IMR-90 (cell line): ENCODE data around the gene STUB1. TPM values are rescaled to one million over a fixed set of nuclear protein-coding genes. Genes with fewer than 3 reads are reported as not detected.

ENCODE experiments used
- ATAC-seq: fragments of 200-7000 bp; cut with Tn5 transposase; 2 replicates; pipeline ENCODE4 v1.9.1; 2020; ENCODE audit warnings: low read depth, mild to moderate bottlenecking, moderate library complexity
- BruUV-seq: library from RNA; stranded (reverse); fragments of 400-500 nt; replicated peaks from 2 replicates; lab custom pipeline; 2021; lab: Mats Ljungman, UMichigan
- CTCF ChIA-PET: fragments of 300-600 bp; formaldehyde crosslinking; extraction: SDS; loops from one replicate; lab custom pipeline; 2021; ENCODE audit warnings: antibody characterized with exemption; lab: Yijun Ruan, JAX
- POLR2A ChIA-PET: fragments of 300-600 bp; sonication (Branson Sonifier 250); formaldehyde crosslinking; loops from one replicate; lab custom pipeline; 2022; ENCODE audit warnings: antibody characterized with exemption; ENCODE audit not compliant: unreplicated experiment; lab: Charles Lee
- DNase-seq: peaks from one replicate; pipeline ENCODE4 v3.0.0; 2013
- H2AFZ ChIP-seq: replicated peaks from 2 replicates; pipeline ENCODE3; 2013; ENCODE audit warnings: low read length, mild to moderate bottlenecking; ENCODE audit not compliant: poor library complexity
- H2AK5ac ChIP-seq: 2 replicates; pipeline ENCODE4 v1.6.1; 2013; ENCODE audit warnings: low read depth, low read length, inconsistent platforms
- H2AK9ac ChIP-seq: replicated peaks from 2 replicates; pipeline ENCODE3; 2013; ENCODE audit warnings: mild to moderate bottlenecking, low read depth, low read length, moderate library complexity; ENCODE audit not compliant: poor library complexity
- H2BK120ac ChIP-seq: 2 replicates; pipeline ENCODE4 v1.6.1; 2013; ENCODE audit warnings: low read depth, low read length, inconsistent platforms
- H2BK15ac ChIP-seq: 3 replicates; pipeline ENCODE4 v1.6.1; 2013; ENCODE audit warnings: low read depth, low read length, inconsistent platforms
- H2BK20ac ChIP-seq: 2 replicates; pipeline ENCODE4 v1.6.1; 2013; ENCODE audit warnings: low read depth, mild to moderate bottlenecking, inconsistent platforms, low read length, moderate library complexity
- H2BK5ac ChIP-seq: 2 replicates; pipeline ENCODE4 v1.6.1; 2013; ENCODE audit warnings: mild to moderate bottlenecking, low read depth, low read length, inconsistent platforms; ENCODE audit not compliant: poor library complexity, severe bottlenecking
- H3K14ac ChIP-seq: replicated peaks from 2 replicates; pipeline ENCODE4 v1.6.1; 2013; ENCODE audit warnings: low read depth, low read length, inconsistent platforms
- H3K18ac ChIP-seq: 2 replicates; pipeline ENCODE4 v1.6.1; 2013; ENCODE audit warnings: low read depth, low read length, control low read depth
- H3K23ac ChIP-seq: 2 replicates; pipeline ENCODE4 v1.6.1; 2013; ENCODE audit warnings: low read depth, low read length, inconsistent platforms
- H3K27ac ChIP-seq: 2 replicates; pipeline ENCODE4 v1.5.1; 2013; ENCODE audit warnings: mild to moderate bottlenecking, control low read depth, low read length; ENCODE audit not compliant: insufficient read depth
- H3K27me3 ChIP-seq: 2 replicates; pipeline ENCODE4 v1.6.1; 2013; ENCODE audit warnings: low read length; ENCODE audit not compliant: control insufficient read depth, insufficient read depth
- H3K36me3 ChIP-seq: 2 replicates; pipeline ENCODE4 v1.6.1; 2013; ENCODE audit warnings: low read length, mixed read lengths; ENCODE audit not compliant: control insufficient read depth, insufficient read depth
- H3K4ac ChIP-seq: 2 replicates; pipeline ENCODE4 v1.6.1; 2013; ENCODE audit warnings: low read depth, low read length, inconsistent platforms
- H3K4me1 ChIP-seq: 2 replicates; pipeline ENCODE4 v1.6.1; 2013; ENCODE audit warnings: low read length, mixed read lengths; ENCODE audit not compliant: control insufficient read depth, insufficient read depth
- H3K4me2 ChIP-seq: 2 replicates; pipeline ENCODE4 v1.6.1; 2013; ENCODE audit warnings: low read depth, mild to moderate bottlenecking, control low read depth, low read length, moderate library complexity
- H3K4me3 ChIP-seq: 2 replicates; pipeline ENCODE4 v1.5.1; 2013; ENCODE audit warnings: low read depth, mild to moderate bottlenecking, control low read depth, low read length, moderate library complexity; ENCODE audit not compliant: insufficient read depth
- H3K56ac ChIP-seq: 2 replicates; pipeline ENCODE4 v1.6.1; 2013; ENCODE audit warnings: low read length, inconsistent platforms; ENCODE audit not compliant: insufficient read depth; ENCODE audit errors: extremely low read depth
- H3K79me1 ChIP-seq, 2 experiments: 2 replicates each; pipeline ENCODE4 v1.6.1; 2013; ENCODE audit warnings: low read length in 2 of 2, inconsistent platforms in 1 of 2, low read depth in 1 of 2
- H3K9ac ChIP-seq: 2 replicates; pipeline ENCODE4 v1.6.1; 2013; ENCODE audit warnings: low read depth, low read length, control low read depth
- H3K9me1 ChIP-seq: 2 replicates; pipeline ENCODE4 v1.6.1; 2013; ENCODE audit warnings: low read length, inconsistent platforms; ENCODE audit not compliant: insufficient read depth
- H3K9me3 ChIP-seq: 2 replicates; pipeline ENCODE4 v1.6.1; 2013; ENCODE audit warnings: low read length; ENCODE audit not compliant: control insufficient read depth, insufficient read depth
- H4K20me1 ChIP-seq: 2 replicates; pipeline ENCODE4 v1.6.1; 2013; ENCODE audit warnings: low read length, inconsistent platforms; ENCODE audit not compliant: insufficient read depth
- H4K5ac ChIP-seq: 2 replicates; pipeline ENCODE4 v1.6.1; 2013; ENCODE audit warnings: mild to moderate bottlenecking, low read depth, low read length, control low read depth
- H4K8ac ChIP-seq, 2 experiments: 2 replicates each; pipeline ENCODE4 v1.6.1; 2013; ENCODE audit warnings: low read depth in 2 of 2, low read length in 2 of 2, control low read depth in 1 of 2, inconsistent platforms in 1 of 2
- H4K91ac ChIP-seq: 2 replicates; pipeline ENCODE4 v1.6.1; 2013; ENCODE audit warnings: low read depth, low read length, inconsistent platforms; ENCODE audit not compliant: insufficient read depth
- CEBPB ChIP-seq: IDR thresholded peaks from 2 replicates; pipeline ENCODE4 v1.6.1; 2012; ENCODE audit warnings: low read depth, low read length, improper control_type of control experiment
- CTCF ChIP-seq: conservative IDR thresholded peaks from 2 replicates; pipeline ENCODE4 v1.5.1; 2012; ENCODE audit warnings: mild to moderate bottlenecking, low read depth, low read length, improper control_type of control experiment
- ELK1 ChIP-seq: fragments of 150-350 bp; IDR thresholded peaks from 2 replicates; pipeline ENCODE4 v1.6.1; 2016; ENCODE audit warnings: low read depth, mild to moderate bottlenecking, low read length, moderate library complexity, borderline replicate concordance
- FOS ChIP-seq: fragments of 150-350 bp; IDR thresholded peaks from 2 replicates; pipeline ENCODE4 v1.6.1; 2016; ENCODE audit warnings: low read depth, low read length
- MAFK ChIP-seq: IDR thresholded peaks from 2 replicates; pipeline ENCODE4 v1.6.1; 2012; ENCODE audit warnings: low read depth, low read length, improper control_type of control experiment
- MAZ ChIP-seq: IDR thresholded peaks from 2 replicates; pipeline ENCODE4 v1.6.1; 2012; ENCODE audit warnings: low read depth, mild to moderate bottlenecking, low read length, improper control_type of control experiment, moderate library complexity, borderline replicate concordance
- MXI1 ChIP-seq: IDR thresholded peaks from 2 replicates; pipeline ENCODE4 v1.6.1; 2012; ENCODE audit warnings: low read depth, mild to moderate bottlenecking, low read length, moderate library complexity, borderline replicate concordance
- NFE2L2 ChIP-seq: fragments of 150-350 bp; IDR thresholded peaks from 2 replicates; pipeline ENCODE4 v1.6.1; 2016; ENCODE audit warnings: low read depth, mild to moderate bottlenecking, low read length
- RCOR1 ChIP-seq: IDR thresholded peaks from 2 replicates; pipeline ENCODE4 v1.6.1; 2012; ENCODE audit warnings: mild to moderate bottlenecking, low read length, improper control_type of control experiment; ENCODE audit not compliant: insufficient replicate concordance
- SMC3 ChIP-seq: fragments of 150-350 bp; IDR thresholded peaks from 2 replicates; pipeline ENCODE4 v1.6.1; 2016; ENCODE audit warnings: low read depth, mild to moderate bottlenecking, antibody characterized with exemption, low read length, moderate library complexity
- USF2 ChIP-seq: fragments of 150-350 bp; IDR thresholded peaks from 2 replicates; pipeline ENCODE4 v1.6.1; 2017; ENCODE audit warnings: mild to moderate bottlenecking, antibody characterized with exemption, low read length, low read depth
- WGBS, 2 experiments: methylation state at CpG; one replicate each; pipeline versions ENCODE4 v1.1.5 to v1.1.7; 2013; ENCODE audit warnings: missing lambda C conversion rate in 2 of 2; ENCODE audit not compliant: insufficient read length in 1 of 2; ENCODE audit errors: extremely low coverage in 2 of 2; 5-methylcytosine and 5-hydroxymethylcytosine counted together
- dilution Hi-C: fragments of 300-500 bp; cut with HindIII; formaldehyde crosslinking; loops from one replicate; pipeline ENCODE4 v1.14.3; 2018; ENCODE audit warnings: low sequenced_read_pairs; ENCODE audit not compliant: unreplicated experiment
- in situ Hi-C: fragments of 300-500 bp; cut with MboI; formaldehyde crosslinking; loops from 3 replicates; pipeline ENCODE4 v1.14.3; 2019; ENCODE audit warnings: low sequenced_read_pairs, inconsistent platforms, mixed read lengths
- intact Hi-C: fragments of 100-400 bp; cut with micrococcal nuclease; formaldehyde crosslinking; loops from 2 replicates; pipeline ENCODE4 v1.10.0; 2022
- polyA plus RNA-seq, 3 experiments: library from polyadenylated mRNA; depleted of rRNA; stranded (reverse); fragments of >200 nt; gene quantifications; 2 replicates each; pipeline ENCODE4 v1.2.3, GENCODE V29; 2012; ENCODE audit warnings: low replicate concordance in 1 of 3
- total RNA-seq: library from RNA; depleted of rRNA; stranded (reverse); fragments of >200 nt; gene quantifications from 2 replicates; pipeline ENCODE4 v1.2.3, GENCODE V29; 2012

Gene STUB1
- total and polyA plus RNA-seq, 2 of the 4 experiments (the other 2 are of a cell fraction) = 183 to 186 TPM

- no peak for TF ChIP-seq RCOR1
These were observed 19.6 kb upstream of the STUB1 start (continued) for GRCh38 chr16:660459-661183.

GRCh38 chr16:661184-661821 lies 18.9 kb upstream of the STUB1 start:
- ATAC-seq = no peak
- Histone ChIP-seq H3K4me3 (no peak overlapping the region), H3K23ac (no peak overlapping the region), H3K4ac (no peak overlapping the region), H2BK20ac (no peak overlapping the region), H2AK9ac (peak overlapping the region; percentile 97), H2BK5ac (peak overlapping the region; percentile 15), H3K27ac (no peak overlapping the region), H2AK5ac (peak overlapping the region; percentile 27; the same call in 1 of the 2 replicates), H4K8ac (peak overlapping the region in 1 of 2 experiments; percentile 34; a peak in 1 of 4 replicates), H3K27me3 (no peaks in the 10 kb centered on the region), H4K5ac (no peak overlapping the region), H4K91ac (no peak overlapping the region), H3K9ac (no peak overlapping the region), H3K79me1 (no peaks in the 10 kb centered on the region), H3K9me1 (no peaks in the 10 kb centered on the region), H3K4me2 (no peak overlapping the region), H3K18ac (no peak overlapping the region), H3K36me3 (peaks cover 4% of the 10 kb centered on the region), H4K20me1 (no peaks in the 10 kb centered on the region), H2AFZ (peak overlapping the region; percentile 79), H3K4me1 (peaks cover 5% of the 10 kb centered on the region), H3K9me3 (no peaks in the 10 kb centered on the region), H3K56ac (no peak overlapping the region), H3K14ac (no peak overlapping the region), H2BK120ac (no peak overlapping the region), H2BK15ac (no peak overlapping the region)
- 66% methylated on average over 13 of the region's 35 CpGs; no CpG with 5 or more reads in 1 of the 2 experiments for WGBS, 2 experiments
- CTCF ChIA-PET = no interaction called here
- dilution Hi-C loops = no loop called here
- in situ Hi-C loops = no loop called here
- POLR2A ChIA-PET = no interaction called here
- BruUV-seq = no TSS peak
- intact Hi-C loops = loop anchor here (2.0 kb wide), 1 partner anchor 83 kb away; no protein-coding TSS in a partner anchor
- DNase-seq = no peak
- TF ChIP-seq FOS (no peak), ELK1 (no peak), MXI1 (no peak), MAFK (no peak), NFE2L2 (no peak), CTCF (no peak), USF2 (no peak), SMC3 (no peak), RCOR1 (no peak), CEBPB (no peak), MAZ (no peak)
